ENCODE measurements around the gene KAT8.

The KAT8 gene

GRCh38 chr16:31134625-31135534, 17.4 kb downstream of the KAT8 start:
- no peak for ATAC-seq
- TF ChIP-seq CREB5 (CRISPR knock-in tag; IDR thresholded peaks at IDR 0.05; ENCODE audit: low read depth) (no peak), ZC3H10 (CRISPR knock-in tag; IDR thresholded peaks at IDR 0.05) (no peak), ZFP30 (CRISPR knock-in tag; IDR thresholded peaks at IDR 0.05) (no peak), TOX (CRISPR knock-in tag; IDR thresholded peaks at IDR 0.05; ENCODE audit: borderline replicate concordance) (no peak), PATZ1 (CRISPR knock-in tag; IDR thresholded peaks at IDR 0.05; ENCODE audit: borderline replicate concordance) (no peak), ZNF565 (CRISPR knock-in tag; conservative IDR thresholded peaks at IDR 0.05; ENCODE audit: low read depth) (no peak), ARNTL (CRISPR knock-in tag; IDR thresholded peaks at IDR 0.05; ENCODE audit: borderline replicate concordance, low read depth) (no peak), CSRNP3 (CRISPR knock-in tag; IDR thresholded peaks at IDR 0.05) (no peak), ESRRG (CRISPR knock-in tag; IDR thresholded peaks at IDR 0.05) (no peak), TSHZ2 (CRISPR knock-in tag; IDR thresholded peaks at IDR 0.05) (no peak)

- no peak for ATAC-seq
- TF ChIP-seq ZFP30 (CRISPR knock-in tag; IDR thresholded peaks at IDR 0.05) (no peak), TCF4 (CRISPR knock-in tag; IDR thresholded peaks at IDR 0.05; ENCODE audit: borderline replicate concordance) (no peak), RARB (CRISPR knock-in tag; IDR thresholded peaks at IDR 0.05) (no peak), ZC3H10 (CRISPR knock-in tag; IDR thresholded peaks at IDR 0.05) (no peak), ISL1 (CRISPR knock-in tag; IDR thresholded peaks at IDR 0.05) (no peak), TOX (CRISPR knock-in tag; IDR thresholded peaks at IDR 0.05; ENCODE audit: borderline replicate concordance) (no peak), ZNF8 (CRISPR knock-in tag; IDR thresholded peaks at IDR 0.05) (no peak), CREB5 (CRISPR knock-in tag; IDR thresholded peaks at IDR 0.05; ENCODE audit: low read depth) (no peak), ZFP3 (CRISPR knock-in tag; IDR thresholded peaks at IDR 0.05) (no peak)
These were observed 18.2 kb downstream of the KAT8 start, which contains the start of gene PRSS8 for GRCh38 chr16:31135535-31136286. Gene PRSS8 (minus strand): TSS chr16:31135727. CDS start chr16:31135498, 229 bp downstream.

- ATAC-seq: no peak
- TF ChIP-seq SNAI2 (CRISPR knock-in tag; IDR thresholded peaks at IDR 0.05): no peak
- no peak for TF ChIP-seq TSHZ2 (CRISPR knock-in tag; IDR thresholded peaks at IDR 0.05)
- TF ChIP-seq ZFP3 (CRISPR knock-in tag; IDR thresholded peaks at IDR 0.05): no peak
- no peak for TF ChIP-seq TOX (CRISPR knock-in tag; IDR thresholded peaks at IDR 0.05; ENCODE audit: borderline replicate concordance)
- no peak for TF ChIP-seq PPARA (CRISPR knock-in tag; IDR thresholded peaks at IDR 0.05; ENCODE audit: borderline replicate concordance)
- TF ChIP-seq ARNTL (CRISPR knock-in tag; IDR thresholded peaks at IDR 0.05; ENCODE audit: borderline replicate concordance, low read depth): no peak
- no peak for TF ChIP-seq BACH2 (CRISPR knock-in tag; IDR thresholded peaks at IDR 0.05; ENCODE audit: borderline replicate concordance)
- TF ChIP-seq CREB5 (CRISPR knock-in tag; IDR thresholded peaks at IDR 0.05; ENCODE audit: low read depth): no peak
- TF ChIP-seq RARB (CRISPR knock-in tag; IDR thresholded peaks at IDR 0.05): no peak
- TF ChIP-seq ZNF70 (CRISPR knock-in tag; IDR thresholded peaks at IDR 0.05): no peak
- no peak for TF ChIP-seq CSDC2 (CRISPR knock-in tag; IDR thresholded peaks at IDR 0.05)
- TF ChIP-seq ZFP30 (CRISPR knock-in tag; IDR thresholded peaks at IDR 0.05): no peak
These were observed 18.8 kb downstream of the KAT8 start for GRCh38 chr16:31136287-31136662.
